GF-D8 (cell line): ENCODE data around the gene ACSS1.

Experiments
- DNase-seq: peaks from one replicate; lab custom pipeline; 2025; lab: John Stamatoyannopoulos, UW

ACSS1 gene

DNA sequence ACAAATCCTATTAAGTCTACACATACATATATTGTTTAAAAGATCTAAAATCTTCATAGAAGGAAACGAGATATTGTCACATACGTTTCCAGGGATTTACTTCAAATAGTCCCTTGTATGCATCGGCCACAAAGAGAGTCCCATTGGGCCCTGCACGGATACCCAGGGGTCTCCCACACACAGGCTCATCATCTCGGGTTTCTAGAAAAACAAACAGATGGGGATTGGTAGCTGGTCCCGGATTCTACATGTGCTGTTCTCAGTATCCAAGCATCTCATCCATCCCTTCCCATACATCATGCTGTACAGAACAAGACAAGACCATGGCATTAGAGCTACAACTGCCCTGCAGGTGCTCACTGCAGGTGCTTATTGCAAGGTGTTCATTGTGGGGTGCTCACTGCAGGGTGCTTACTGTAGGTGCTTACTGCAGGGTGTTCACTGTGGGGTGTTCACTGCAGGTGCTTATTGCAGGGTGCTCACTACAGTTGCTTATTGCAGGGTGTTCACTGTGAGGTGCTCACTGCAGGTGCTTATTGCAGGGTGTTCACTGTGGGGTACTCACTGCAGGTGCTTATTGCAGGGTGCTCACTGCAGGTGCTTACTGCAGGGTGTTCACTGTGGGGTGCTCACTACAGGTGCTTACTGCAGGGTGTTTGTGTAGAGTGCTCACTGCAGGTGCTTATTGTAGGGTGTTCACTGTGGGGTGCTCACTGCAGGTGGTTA is 86.4 kb downstream of the ACSS1 start:
- no peak for DNase-seq

DNA sequence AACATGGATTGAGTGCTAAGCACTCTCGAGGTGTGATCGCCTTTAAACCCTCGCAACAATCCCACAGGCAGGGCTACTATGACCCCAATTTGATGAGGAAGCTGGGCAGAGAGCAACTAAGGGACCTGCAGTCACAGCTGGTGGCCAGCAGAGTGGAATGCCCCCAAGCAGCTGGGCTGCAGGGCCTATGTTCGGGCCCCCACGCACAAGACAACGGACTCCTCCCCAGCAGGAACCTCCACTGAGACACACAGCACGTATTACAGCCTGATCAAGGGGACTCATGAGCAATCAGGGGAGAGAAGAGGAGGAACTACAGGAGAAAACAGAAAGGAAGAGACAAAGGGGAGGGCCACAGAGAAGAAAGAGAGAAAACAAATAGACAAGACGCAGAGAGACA is 87.2 kb downstream of the ACSS1 start:
- no peak for DNase-seq

DNA sequence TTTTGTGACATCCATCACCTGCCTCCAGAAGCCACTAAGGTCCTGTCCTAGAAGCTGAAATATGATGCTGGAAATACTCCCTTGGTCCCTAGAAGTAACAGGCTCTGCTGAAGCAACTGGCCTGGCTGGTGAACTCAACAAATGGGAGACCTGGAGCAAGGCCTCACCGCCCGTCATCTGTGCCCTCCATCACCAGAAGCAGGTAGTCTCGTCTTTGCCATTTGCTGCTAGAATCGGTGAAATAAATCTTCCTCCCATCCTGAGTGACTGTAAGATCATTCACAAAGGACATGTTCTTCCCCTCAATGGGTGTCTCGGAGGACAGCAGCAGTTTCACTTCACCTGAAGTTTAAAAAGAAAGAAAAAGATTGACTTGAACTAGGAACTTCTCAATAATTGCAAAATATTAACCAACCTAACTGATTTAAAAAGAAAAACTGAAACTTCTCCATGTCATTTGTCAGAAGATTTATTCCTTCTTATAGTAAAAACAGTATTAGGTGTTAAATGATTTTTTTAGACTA is 87.8 kb downstream of the ACSS1 start:
- DNase-seq: no peak

DNA sequence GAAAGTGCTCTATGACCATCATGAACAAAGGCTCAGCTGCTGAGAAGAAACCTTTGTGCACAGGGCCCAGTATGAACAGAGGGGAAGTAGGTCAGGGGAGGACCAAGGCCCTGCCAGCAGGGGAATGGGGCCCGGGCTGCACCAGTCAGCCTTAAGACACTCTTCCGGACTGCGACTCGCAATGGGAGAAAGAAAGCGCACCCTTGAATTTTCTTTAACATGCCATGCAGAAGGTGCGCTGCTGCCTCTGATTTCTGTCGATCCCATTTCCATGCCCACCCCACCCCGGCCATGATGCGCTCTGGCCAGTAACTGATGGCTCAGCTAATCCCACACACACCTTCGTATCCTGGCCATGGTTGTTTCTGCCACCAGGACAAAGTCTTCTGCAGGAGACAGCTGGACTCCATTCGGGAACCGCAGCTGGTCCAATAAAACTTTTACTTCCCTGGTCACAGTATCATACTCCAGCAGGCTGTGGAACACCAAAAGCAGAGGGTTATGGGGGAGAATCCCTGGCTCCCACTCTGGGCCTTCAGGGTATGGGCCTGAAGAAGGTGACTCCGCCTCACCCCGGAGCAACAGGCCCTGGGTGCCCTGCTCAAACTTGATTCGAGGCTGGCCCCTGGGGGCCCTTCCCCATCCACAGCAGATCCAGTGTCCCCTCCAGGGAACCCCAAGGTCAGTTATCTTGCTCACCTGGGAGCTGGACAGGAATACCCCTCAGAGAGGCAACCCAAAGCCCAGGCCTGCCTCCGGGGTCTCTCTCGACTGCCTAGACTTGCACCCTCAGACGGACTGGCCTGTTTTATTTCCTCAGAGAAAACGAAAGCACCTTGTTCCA is 88.5 kb downstream of the ACSS1 start:
- no peak for DNase-seq

DNA sequence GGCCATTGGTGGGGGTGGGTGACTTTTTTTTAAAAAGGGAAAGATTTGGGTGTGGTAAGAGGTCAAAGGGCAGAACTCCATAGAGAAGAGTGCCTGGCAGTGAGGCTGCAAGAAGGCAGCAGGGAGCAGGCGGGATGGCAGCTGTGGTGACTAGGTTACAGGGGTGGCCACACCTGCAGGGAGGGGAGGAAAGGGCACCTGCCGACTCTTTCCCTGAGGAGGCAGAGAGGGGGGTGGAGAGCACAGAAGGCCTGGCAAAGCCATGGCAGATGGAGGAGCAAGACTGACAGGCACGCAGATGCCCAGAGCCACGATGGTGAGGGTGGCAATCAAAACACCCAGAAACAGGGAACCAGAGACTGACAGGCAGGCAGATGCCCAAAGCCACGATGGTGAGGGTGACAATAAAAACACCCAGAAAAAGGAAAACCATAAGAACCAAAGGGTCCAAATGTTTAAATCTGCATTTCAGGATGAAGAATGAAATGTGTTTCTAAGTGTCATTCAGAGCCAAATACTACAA is 89.6 kb downstream of the ACSS1 start:
- no peak for DNase-seq

DNA sequence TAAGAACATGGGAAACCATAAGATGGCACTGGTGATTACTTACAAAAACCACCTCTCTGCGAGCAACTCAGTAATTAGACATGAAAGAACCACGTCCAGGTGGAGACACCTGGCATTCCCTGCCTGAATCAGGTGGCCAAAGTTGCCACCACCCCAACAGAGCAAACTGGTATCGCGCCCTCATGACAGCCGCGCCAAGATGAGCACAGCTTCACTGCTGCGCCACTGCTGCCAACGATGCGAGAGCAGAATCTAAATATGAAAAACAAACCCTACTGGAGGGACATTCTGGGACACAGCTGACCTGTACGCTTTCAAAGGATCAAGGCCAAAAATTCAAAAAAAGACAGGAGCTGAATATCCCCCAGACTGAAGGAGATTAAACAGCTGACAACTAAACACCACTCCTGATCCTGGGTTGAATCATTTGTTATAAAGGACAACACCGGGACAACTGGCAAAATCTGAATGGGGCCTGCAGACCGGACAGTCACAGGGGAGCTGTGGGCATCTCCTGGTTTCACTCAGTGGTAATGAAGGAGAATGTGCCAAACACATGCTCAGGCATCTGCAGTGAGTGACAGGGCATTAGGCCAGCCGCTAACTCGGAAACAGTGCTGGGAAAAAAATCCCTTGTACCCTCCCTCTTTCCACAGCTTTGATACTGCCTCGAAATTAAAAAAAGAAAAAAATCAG is 91.5 kb downstream of the ACSS1 start:
- DNase-seq: no peak

DNA sequence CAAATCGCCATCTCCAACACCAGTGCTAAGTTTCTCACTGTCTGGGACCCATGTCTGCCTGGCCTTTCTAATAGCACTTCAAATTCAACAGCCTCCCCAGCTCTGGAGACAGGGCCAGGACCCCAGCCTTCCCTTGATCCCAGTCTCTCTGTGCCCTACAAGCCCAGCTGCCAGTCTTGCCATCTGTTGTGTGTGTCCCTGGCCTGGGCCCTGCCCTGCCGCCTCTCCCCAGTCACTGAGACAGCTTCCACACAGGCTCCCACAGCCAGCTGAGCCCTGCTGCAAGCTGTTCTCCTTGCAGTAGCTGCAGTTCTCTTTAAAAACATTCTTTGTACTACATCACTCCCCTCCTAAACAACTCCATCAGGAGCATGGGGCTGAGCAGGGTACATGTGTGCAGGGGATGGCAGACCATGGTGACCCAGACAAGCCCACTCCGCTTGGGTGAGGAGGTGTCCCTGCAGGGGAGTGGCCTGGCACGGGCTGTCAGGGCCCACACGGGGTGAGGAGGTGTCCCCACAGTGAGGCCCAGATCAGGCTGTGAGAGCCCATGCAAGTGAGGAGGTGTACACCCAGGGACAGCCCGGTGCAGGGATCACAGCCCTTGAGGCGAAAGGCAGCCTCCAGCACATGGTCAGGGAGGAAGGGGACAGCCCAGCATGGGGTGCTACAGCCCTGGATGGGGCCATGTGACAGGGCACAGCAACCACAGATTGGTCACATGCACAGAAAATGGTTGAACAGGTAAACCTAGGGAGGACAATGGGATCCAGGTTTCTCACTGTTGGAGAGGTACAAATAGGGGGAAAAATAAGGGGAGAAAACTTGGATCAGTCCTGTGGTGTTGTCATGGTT is 92.6 kb downstream of the ACSS1 start:
- no peak for DNase-seq

DNA sequence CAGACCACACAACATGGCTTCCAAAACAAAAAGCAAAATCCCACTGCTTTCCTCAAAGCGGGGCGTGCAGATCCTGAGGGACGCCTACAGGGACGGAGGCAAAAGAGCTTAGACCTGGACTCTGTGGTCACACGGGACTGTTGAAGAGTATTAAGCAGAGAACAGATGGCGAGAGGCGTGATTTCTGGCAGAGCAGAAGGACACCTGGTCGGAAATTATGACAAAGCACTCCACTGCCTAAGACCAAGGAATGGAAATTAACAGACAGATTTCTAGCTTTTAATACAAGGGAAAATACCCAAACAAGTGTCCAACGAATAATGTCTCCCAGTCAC is 93.5 kb downstream of the ACSS1 start:
- no peak for DNase-seq

DNA sequence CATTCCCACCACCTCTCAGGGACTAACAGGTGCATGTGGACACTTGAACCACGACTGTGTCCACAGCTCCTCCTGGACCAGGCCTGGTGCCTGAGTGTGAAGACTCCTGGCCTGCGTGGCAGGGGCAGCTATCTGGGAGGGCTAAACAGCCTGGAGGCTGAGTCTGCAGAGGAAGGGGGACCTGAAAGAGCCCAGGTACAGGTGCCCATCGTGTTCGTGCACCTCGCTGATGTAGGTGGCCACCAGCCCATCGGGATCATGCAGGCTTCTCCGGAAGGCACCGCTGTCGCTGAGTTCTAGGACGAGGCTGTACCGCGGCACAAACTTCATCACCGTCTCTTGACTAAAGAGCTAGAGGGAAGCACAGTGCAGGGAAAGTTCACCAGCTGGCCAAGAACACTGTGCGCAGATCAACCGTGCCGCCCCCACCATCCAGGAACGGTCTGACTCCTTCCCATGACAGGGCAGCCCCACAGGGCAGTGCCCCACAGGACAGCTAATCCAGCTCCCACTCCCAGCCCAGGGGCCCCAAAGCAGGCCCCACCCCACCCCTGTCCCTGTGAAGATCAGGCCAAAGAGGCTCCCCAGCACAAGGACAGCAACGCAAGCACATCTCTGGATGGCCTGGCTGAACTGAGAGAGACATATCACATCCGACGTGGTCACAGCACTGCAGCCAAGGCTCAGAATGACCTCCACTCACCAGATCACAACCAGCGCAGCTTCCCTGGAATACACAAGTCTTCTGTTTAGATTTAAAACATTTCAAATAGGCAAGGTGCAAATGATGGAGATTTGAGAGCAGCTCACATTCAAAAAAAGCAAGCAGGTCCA is 94.0 kb downstream of the ACSS1 start:
- DNase-seq: no peak

DNA sequence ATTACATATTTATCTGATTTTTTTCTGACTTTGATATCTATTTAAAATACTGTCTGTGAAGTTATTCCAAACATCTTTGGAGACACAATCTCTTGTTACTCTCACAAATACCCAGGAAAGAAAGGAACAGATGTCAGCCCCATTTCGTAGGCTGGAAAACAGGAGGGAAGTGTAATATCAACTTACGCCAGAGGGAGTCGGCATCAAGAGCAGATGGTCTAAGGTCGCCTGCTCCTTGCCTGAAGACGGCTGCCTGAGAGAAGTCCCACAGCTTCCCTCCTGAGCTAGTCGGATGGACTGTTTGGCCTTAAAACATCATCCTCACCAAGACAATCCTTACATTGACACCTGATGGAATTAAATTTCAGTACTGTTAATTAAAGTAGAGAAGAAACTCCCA is 95.4 kb downstream of the ACSS1 start:
- no peak for DNase-seq

DNA sequence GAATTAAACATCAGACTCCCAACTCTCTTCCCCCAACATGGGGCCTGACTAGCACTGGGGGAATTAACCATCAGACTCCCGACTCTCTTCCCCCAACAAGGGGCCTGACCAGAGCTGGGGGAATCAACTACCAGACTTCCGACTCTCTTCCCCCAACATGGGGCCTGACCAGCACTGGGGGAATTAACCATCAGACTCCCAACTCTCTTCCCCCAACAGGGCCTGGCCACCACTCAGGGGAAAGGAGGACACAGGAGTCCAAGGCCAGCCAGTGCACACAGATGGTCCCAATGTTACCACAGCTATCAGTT is 95.8 kb downstream of the ACSS1 start:
- DNase-seq: no peak

DNA sequence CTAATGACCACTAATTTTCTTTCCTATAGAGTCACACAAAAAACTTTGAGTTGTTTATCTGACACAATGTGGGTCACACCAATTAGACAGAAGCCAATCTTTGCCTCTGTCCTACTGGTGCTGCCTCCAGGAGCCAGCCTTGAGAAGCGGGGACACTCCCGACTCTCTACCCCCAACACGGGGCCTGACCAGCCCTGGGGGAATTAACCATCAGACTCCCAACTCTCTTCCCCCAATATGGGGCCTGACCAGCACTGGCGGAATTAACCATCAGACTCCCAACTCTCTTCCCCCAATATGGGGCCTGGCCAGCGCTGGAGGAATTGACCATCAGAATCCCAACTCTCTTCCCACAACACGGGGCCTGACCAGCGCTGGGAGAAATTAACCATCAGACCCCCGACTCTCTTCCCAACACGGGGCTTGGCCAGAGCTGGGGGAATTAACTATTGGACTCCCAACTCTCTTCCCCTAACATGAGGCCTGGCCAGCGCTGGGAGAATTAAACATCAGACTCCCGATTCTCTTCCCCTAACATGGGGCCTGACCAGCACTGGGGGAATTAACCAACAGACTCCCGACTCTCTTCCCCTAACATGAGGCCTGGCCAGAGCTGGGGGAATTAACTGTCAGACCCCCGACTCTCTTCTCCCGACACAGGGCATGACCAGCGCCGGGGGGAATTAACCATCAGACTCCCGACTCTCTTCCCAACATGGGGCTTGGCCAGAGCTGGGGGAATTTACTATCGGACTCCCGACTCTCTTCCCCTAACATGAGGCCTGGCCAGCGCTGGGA is 96.4 kb downstream of the ACSS1 start:
- no peak for DNase-seq

DNA sequence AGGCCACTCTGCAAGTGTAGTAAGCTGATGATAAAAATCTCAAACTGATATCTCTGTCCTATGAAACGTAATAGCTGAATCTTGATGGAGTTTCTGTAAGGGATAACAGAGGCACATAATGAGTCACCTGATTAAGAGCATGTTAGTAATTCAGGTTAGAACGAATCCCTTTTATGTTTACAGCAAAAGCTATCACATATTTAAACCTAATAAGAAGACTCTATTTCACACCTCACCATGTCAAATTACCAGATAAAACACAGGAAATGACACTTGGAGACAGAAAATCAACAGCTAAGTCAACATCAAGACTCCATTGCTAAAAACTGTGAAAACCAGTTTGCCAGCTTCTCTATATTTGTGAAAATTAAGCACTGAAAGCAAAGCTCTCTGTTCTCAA is 97.1 kb downstream of the ACSS1 start:
- DNase-seq: no peak

DNA sequence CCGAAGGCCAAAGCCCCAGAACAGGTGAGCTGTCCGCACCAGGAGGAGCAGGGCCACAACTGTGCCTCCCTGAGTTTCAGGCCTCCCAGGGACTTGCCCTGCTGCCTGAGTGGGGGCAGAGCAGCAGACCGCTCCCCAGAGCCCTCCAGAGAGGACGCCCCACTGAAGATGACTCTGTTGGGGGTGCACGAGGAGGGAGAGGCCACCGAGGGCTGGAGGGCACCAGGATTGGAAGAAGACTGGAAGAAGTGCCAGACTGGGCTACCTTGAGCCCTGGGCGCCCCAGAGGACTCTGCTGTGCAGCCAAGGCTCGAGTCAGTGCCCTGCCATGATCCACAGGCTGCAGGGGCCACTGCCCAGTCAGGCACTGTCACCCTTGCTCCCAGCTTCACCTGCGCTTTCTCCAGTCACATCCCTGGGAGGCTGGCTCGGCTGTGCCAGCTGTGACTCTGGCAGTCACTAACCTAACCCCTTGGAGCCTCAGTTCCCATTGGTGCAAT is 97.6 kb downstream of the ACSS1 start:
- no peak for DNase-seq

DNA sequence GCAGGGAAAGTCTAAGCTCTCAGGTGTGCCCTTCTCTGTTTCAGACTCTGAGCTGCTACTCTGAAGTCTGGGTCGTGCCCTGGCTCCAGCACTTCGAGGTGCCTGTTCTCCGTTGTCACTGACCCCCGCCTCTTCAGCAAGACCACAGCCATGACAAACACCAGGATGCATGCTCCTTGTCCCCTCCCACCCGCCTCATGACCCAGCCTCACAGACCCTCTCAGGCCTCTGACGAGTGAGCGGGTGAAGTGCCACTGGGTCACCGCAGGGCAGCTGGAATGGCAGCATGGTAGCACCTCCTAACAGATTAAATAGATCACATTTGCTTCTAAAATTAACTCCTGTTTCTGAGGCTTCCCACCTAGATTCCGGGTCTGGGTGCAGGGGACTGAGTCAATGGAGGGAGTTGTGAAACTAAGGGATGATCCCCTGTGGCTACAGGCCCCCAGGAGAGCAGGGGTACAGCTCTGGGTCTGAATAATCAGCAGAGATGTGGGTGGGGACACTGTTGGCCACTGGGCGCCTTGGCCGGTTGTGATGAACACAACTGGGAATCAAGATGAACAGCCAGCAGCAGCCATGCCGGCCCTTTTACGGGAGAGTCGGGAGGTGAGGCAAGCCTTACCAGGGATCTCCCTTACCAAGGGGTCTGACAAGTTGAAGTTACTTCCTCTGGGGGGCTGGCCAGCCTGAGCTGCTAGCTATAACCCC is 98.2 kb downstream of the ACSS1 start:
- no peak for DNase-seq

DNA sequence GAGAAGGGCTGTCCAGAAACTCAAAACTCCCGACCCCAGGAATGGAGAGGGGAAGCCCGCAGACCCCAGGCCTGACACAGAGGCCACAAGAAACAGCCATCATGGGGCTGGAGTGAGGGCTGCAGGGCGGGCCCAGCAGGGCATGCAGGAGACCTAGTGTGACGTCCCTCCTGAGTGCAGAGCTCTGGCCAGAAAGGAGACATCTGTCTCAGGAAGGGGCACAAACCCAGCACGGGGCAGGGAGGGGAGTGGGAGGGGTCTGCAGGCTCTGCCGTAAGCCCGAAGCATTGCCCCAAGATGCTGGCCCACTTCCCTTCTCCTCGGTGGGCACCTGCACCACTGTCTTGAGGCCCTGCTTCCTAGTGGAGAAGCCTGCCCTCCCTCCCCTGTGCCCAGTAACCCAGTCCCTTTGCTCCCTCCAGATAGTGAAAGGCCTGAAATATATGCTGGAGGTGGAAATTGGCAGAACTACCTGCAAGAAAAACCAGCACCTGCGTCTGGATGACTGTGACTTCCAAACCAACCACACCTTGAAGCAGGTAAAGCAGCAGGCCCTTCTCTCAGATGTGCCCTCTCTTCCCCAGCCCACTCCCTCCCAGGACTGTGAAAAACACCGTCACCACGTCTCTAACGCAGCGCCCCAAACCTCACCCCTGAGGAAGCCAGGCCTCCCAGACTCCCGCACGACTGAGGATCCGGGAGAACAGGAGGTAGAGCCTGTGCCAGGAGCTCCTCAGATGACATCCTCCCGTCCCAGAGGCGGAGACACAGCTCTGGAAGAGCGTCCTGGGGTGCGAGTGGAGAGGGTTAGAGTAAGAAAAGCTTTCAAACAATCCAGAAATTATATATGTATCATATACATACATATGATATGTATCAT is 99.2 kb downstream of the ACSS1 start:
- no peak for DNase-seq

DNA sequence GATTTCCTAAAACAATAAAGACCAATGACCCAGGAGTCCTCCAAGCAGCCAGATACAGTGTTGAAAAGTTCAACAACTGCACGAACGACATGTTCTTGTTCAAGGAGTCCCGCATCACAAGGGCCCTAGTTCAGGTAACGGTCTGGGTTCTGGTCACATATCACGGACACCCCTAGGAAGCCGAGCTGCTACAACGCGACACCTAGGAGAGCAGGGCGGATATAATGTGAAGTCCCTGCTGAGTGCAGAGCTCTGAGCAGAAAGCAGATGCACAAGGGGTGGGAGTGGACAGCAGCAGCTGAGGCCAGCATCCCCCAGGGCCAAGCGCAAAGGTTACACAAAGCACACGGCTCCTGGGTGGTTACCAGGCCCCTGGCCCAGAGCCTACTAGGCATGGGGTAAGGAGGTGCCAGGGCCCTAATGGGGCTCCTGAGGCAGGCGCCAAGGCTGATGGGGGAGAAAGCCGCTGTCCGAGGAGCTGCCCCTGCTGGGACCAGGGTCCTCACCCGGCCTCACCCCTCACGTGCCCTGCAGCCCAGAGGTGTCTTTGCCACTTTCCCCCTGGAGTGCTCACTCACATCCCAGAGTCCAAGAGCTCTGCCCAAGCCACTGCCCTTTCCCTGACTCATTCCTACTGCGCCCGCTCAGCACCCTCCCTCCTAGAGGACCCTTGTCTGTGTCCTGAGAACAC is 100.5 kb downstream of the ACSS1 start:
- DNase-seq: no peak
